Measurements from ENCODE around the gene SYCE3.
"Not testable (repeated sequence)": the region's sequence is repeated elsewhere in the genome, so short reads cannot be mapped to it uniquely, and the experiment has no call there.

The SYCE3 gene

GRCh38 chr22:50562523-50563412, at the start of gene SYCE3:
Gene SYCE3 (minus strand): TSS chr22:50562919. CDS start chr22:50556405, 6,514 bp downstream.
- DNase-seq (ENCODE audit: low spot score), result peak; percentile 94

GRCh38 chr22:50612168-50612527, 49.4 kb upstream of the SYCE3 start:
- no peak for DNase-seq (ENCODE audit: low spot score)

- no peak for DNase-seq (ENCODE audit: low spot score)
Measured at GRCh38 chr22:50611341-50612060, 48.8 kb upstream of the SYCE3 start.

- no peak for DNase-seq (ENCODE audit: low spot score)
Measured at GRCh38 chr22:50610581-50610980, 47.9 kb upstream of the SYCE3 start.

GRCh38 chr22:50610041-50610451, 47.3 kb upstream of the SYCE3 start:
- no peak for DNase-seq (ENCODE audit: low spot score)

- no peak for DNase-seq (ENCODE audit: low spot score)
Measured at GRCh38 chr22:50609599-50609998, 46.9 kb upstream of the SYCE3 start.

- DNase-seq (ENCODE audit: low spot score), result no peak
Measured at GRCh38 chr22:50608996-50609395, 46.3 kb upstream of the SYCE3 start.

GRCh38 chr22:50608058-50608840, 45.5 kb upstream of the SYCE3 start:
- not testable (repeated sequence) for DNase-seq (ENCODE audit: low spot score)

GRCh38 chr22:50607659-50608020, 44.9 kb upstream of the SYCE3 start:
- no peak for DNase-seq (ENCODE audit: low spot score)

GRCh38 chr22:50606946-50607658, 44.4 kb upstream of the SYCE3 start:
- DNase-seq (ENCODE audit: low spot score), result no peak

- no peak for DNase-seq (ENCODE audit: low spot score)
Measured at GRCh38 chr22:50606165-50606945, 43.6 kb upstream of the SYCE3 start.

- DNase-seq (ENCODE audit: low spot score), result no peak
Measured at GRCh38 chr22:50605613-50606074, 42.9 kb upstream of the SYCE3 start.

- DNase-seq (ENCODE audit: low spot score), result no peak
Measured at GRCh38 chr22:50605002-50605612, 42.4 kb upstream of the SYCE3 start.

GRCh38 chr22:50604256-50605001, 41.7 kb upstream of the SYCE3 start:
- DNase-seq (ENCODE audit: low spot score), result no peak

- no peak for DNase-seq (ENCODE audit: low spot score)
Measured at GRCh38 chr22:50603511-50604255, 41.0 kb upstream of the SYCE3 start.

- no peak for DNase-seq (ENCODE audit: low spot score)
Measured at GRCh38 chr22:50602338-50602700, 39.6 kb upstream of the SYCE3 start.

GRCh38 chr22:50601669-50602337, 39.1 kb upstream of the SYCE3 start:
- DNase-seq (ENCODE audit: low spot score), result no peak

GRCh38 chr22:50600967-50601668, 38.4 kb upstream of the SYCE3 start:
- DNase-seq (ENCODE audit: low spot score), result no peak
